ENCODE measurements around the gene CIROP.

The CIROP gene

GRCh38 chr14:23062002-23062401 lies 42.8 kb downstream of the CIROP start:
- Histone ChIP-seq H3K4me3 (ENCODE audit: low read length in 2 of 2) (no peak overlapping the region), H2AFZ (ENCODE audit: low read length) (no peak overlapping the region), H3K9ac (ENCODE audit: low read depth, low read length, poor library complexity) (no peak overlapping the region), H3K14ac (ENCODE audit: low read length) (no peak overlapping the region), H3K27me3 (ENCODE audit: control insufficient read depth in 3 of 3, insufficient read depth in 3 of 3, low read depth in 1 of 3, low read length in 3 of 3) (no peaks in the 10 kb centered on the region), H3K4me1 (ENCODE audit: control insufficient read depth in 2 of 2, insufficient read depth in 1 of 2, low read depth in 1 of 2, low read length in 2 of 2) (peaks cover 0 to 2% of the 10 kb centered on the region in 2 donors), H2BK12ac (ENCODE audit: low read length) (no peak overlapping the region), H3K23ac (ENCODE audit: low read depth, low read length, poor library complexity) (no peak overlapping the region), H3K9me3 (replicated peaks in 1 of 2; ENCODE audit: control insufficient read depth in 2 of 2, insufficient read depth in 1 of 2, low read depth in 1 of 2, low read length in 2 of 2) (no peaks in the 10 kb centered on the region), H4K91ac (ENCODE audit: low read depth, low read length, poor library complexity) (no peak overlapping the region), H3K4ac (ENCODE audit: low read length) (no peak overlapping the region), H3K18ac (ENCODE audit: low read length) (no peak overlapping the region), H2AK5ac (ENCODE audit: low read depth, low read length) (no peak overlapping the region), H4K8ac (ENCODE audit: low read depth, low read length) (no peak overlapping the region), H3K4me2 (ENCODE audit: insufficient read depth, low read length, poor library complexity, severe bottlenecking) (no peak overlapping the region), H3K36me3 (replicated peaks in 1 of 2; ENCODE audit: control insufficient read depth in 2 of 2, insufficient read depth in 2 of 2, low read length in 2 of 2) (peaks cover 59 to 86% of the 10 kb centered on the region in 2 donors), H2BK15ac (ENCODE audit: low read length) (no peak overlapping the region), H3K79me1 (ENCODE audit: low read depth, low read length) (peaks cover 3% of the 10 kb centered on the region), H2BK5ac (ENCODE audit: low read length) (no peak overlapping the region), H3K27ac (replicated peaks; ENCODE audit: low read length) (no peak overlapping the region), H2BK120ac (ENCODE audit: low read depth, low read length) (no peak overlapping the region)
- no CpG with 5 or more reads among the region's 4 CpGs for WGBS, 2 donors (ENCODE audit: extremely low coverage in 2 of 2, insufficient read length in 2 of 2, insufficient replicate concordance in 1 of 2)
- DNase-seq (ENCODE audit: low spot score) = no peak

GRCh38 chr14:23060536-23061260 lies 44.1 kb downstream of the CIROP start:
- Histone ChIP-seq H3K4ac (ENCODE audit: low read length) (no peak overlapping the region), H2BK5ac (ENCODE audit: low read length) (no peak overlapping the region), H4K91ac (ENCODE audit: low read depth, low read length, poor library complexity) (no peak overlapping the region), H3K4me2 (ENCODE audit: insufficient read depth, low read length, poor library complexity, severe bottlenecking) (no peak overlapping the region), H3K4me1 (ENCODE audit: control insufficient read depth in 2 of 2, insufficient read depth in 1 of 2, low read depth in 1 of 2, low read length in 2 of 2) (peaks cover 5 to 6% of the 10 kb centered on the region in 2 donors), H3K14ac (ENCODE audit: low read length) (no peak overlapping the region), H3K18ac (ENCODE audit: low read length) (no peak overlapping the region), H2AK5ac (ENCODE audit: low read depth, low read length) (no peak overlapping the region), H2AFZ (ENCODE audit: low read length) (no peak overlapping the region), H3K9ac (ENCODE audit: low read depth, low read length, poor library complexity) (no peak overlapping the region), H4K8ac (ENCODE audit: low read depth, low read length) (no peak overlapping the region), H3K9me3 (replicated peaks in 1 of 2; ENCODE audit: control insufficient read depth in 2 of 2, insufficient read depth in 1 of 2, low read depth in 1 of 2, low read length in 2 of 2) (no peaks in the 10 kb centered on the region), H3K27ac (replicated peaks; ENCODE audit: low read length) (no peak overlapping the region), H2BK12ac (ENCODE audit: low read length) (no peak overlapping the region), H3K36me3 (replicated peaks in 1 of 2; ENCODE audit: control insufficient read depth in 2 of 2, insufficient read depth in 2 of 2, low read length in 2 of 2) (peaks cover 47 to 73% of the 10 kb centered on the region in 2 donors), H2BK120ac (ENCODE audit: low read depth, low read length) (no peak overlapping the region), H3K79me1 (ENCODE audit: low read depth, low read length) (peaks cover 3% of the 10 kb centered on the region), H3K23ac (ENCODE audit: low read depth, low read length, poor library complexity) (no peak overlapping the region), H3K27me3 (ENCODE audit: control insufficient read depth in 3 of 3, insufficient read depth in 3 of 3, low read depth in 1 of 3, low read length in 3 of 3) (no peaks in the 10 kb centered on the region), H2BK15ac (ENCODE audit: low read length) (no peak overlapping the region), H3K4me3 (ENCODE audit: low read length in 2 of 2) (no peak overlapping the region)
- DNase-seq (ENCODE audit: low spot score) = no peak
- no CpG with 5 or more reads among the region's 17 CpGs for WGBS, 2 donors (ENCODE audit: extremely low coverage in 2 of 2, insufficient read length in 2 of 2, insufficient replicate concordance in 1 of 2)

GRCh38 chr14:23058654-23059504 lies 45.9 kb downstream of the CIROP start:
- peak overlapping the region; percentile 8 for H3K27ac ChIP-seq (replicated peaks; ENCODE audit: low read length)
- H3K18ac ChIP-seq (ENCODE audit: low read length) = no peak overlapping the region
- peaks cover 6% of the 10 kb centered on the region for H3K79me1 ChIP-seq (ENCODE audit: low read depth, low read length)
- no peak overlapping the region for H2BK15ac ChIP-seq (ENCODE audit: low read length)
- H3K4me1 ChIP-seq (ENCODE audit: control insufficient read depth in 2 of 2, insufficient read depth in 1 of 2, low read depth in 1 of 2, low read length in 2 of 2) = peaks cover 6% of the 10 kb centered on the region in 2 donors
- no peak overlapping the region for H2BK120ac ChIP-seq (ENCODE audit: low read depth, low read length)
- H2AK5ac ChIP-seq (ENCODE audit: low read depth, low read length) = no peak overlapping the region
- H3K27me3 ChIP-seq (ENCODE audit: control insufficient read depth in 3 of 3, insufficient read depth in 3 of 3, low read depth in 1 of 3, low read length in 3 of 3) = no peaks in the 10 kb centered on the region
- no peak overlapping the region for H3K4me3 ChIP-seq (ENCODE audit: low read length in 2 of 2)
- H3K23ac ChIP-seq (ENCODE audit: low read depth, low read length, poor library complexity) = no peak overlapping the region
- H3K4ac ChIP-seq (ENCODE audit: low read length) = no peak overlapping the region
- WGBS, 2 donors (ENCODE audit: extremely low coverage in 2 of 2, insufficient read length in 2 of 2, insufficient replicate concordance in 1 of 2) = no CpG with 5 or more reads among the region's 32 CpGs
- H3K9me3 ChIP-seq (replicated peaks in 1 of 2; ENCODE audit: control insufficient read depth in 2 of 2, insufficient read depth in 1 of 2, low read depth in 1 of 2, low read length in 2 of 2) = no peaks in the 10 kb centered on the region
- no peak overlapping the region for H2BK12ac ChIP-seq (ENCODE audit: low read length)
- peak overlapping the region; percentile 39 for H3K9ac ChIP-seq (ENCODE audit: low read depth, low read length, poor library complexity)
- H2AFZ ChIP-seq (ENCODE audit: low read length) = no peak overlapping the region
- no peak overlapping the region for H3K14ac ChIP-seq (ENCODE audit: low read length)
- H3K4me2 ChIP-seq (ENCODE audit: insufficient read depth, low read length, poor library complexity, severe bottlenecking) = no peak overlapping the region
- H4K91ac ChIP-seq (ENCODE audit: low read depth, low read length, poor library complexity) = no peak overlapping the region
- H4K8ac ChIP-seq (ENCODE audit: low read depth, low read length) = no peak overlapping the region
- H3K36me3 ChIP-seq (replicated peaks in 1 of 2; ENCODE audit: control insufficient read depth in 2 of 2, insufficient read depth in 2 of 2, low read length in 2 of 2) = peaks cover 43 to 70% of the 10 kb centered on the region in 2 donors
- no peak overlapping the region for H2BK5ac ChIP-seq (ENCODE audit: low read length)
- DNase-seq (ENCODE audit: low spot score) = no peak
